GM23248 (cell line): Measurements from ENCODE around the gene TSPAN9. TPM values are rescaled to one million over a fixed set of nuclear protein-coding genes. Genes with fewer than 3 reads are reported as not detected.

Source experiments
- DNase-seq: peaks from one replicate; pipeline ENCODE4 v3.0.0-alpha.2; 2015
- H2AFZ ChIP-seq: fragments of 200-600 bp; sonication (generic); 2 replicates; pipeline ENCODE4 v1.6.1; 2016; ENCODE audit warnings: antibody characterized with exemption
- H3F3A ChIP-seq: fragments of 200-600 bp; sonication (generic); 2 replicates; pipeline ENCODE4 v1.6.1; 2016; ENCODE audit warnings: mild to moderate bottlenecking, antibody characterized with exemption, mixed run types; ENCODE audit not compliant: insufficient read depth
- H3K27ac ChIP-seq: fragments of 200-600 bp; sonication (generic); 2 replicates; pipeline ENCODE4 v1.5.1; 2016; ENCODE audit warnings: mild to moderate bottlenecking
- H3K27me3 ChIP-seq: fragments of 200-600 bp; sonication (generic); replicated peaks from 2 replicates; pipeline ENCODE4 v1.6.1; 2016; ENCODE audit warnings: mild to moderate bottlenecking; ENCODE audit not compliant: insufficient read depth
- H3K36me3 ChIP-seq: fragments of 200-600 bp; sonication (generic); 2 replicates; pipeline ENCODE4 v1.6.1; 2016; ENCODE audit warnings: low read depth, mild to moderate bottlenecking
- H3K4me1 ChIP-seq: fragments of 200-600 bp; sonication (generic); 2 replicates; pipeline ENCODE4 v1.6.1; 2016; ENCODE audit warnings: mild to moderate bottlenecking; ENCODE audit not compliant: insufficient read depth
- H3K4me2 ChIP-seq: fragments of 200-600 bp; sonication (generic); one replicate; pipeline ENCODE4 v1.6.1; 2016; ENCODE audit warnings: mild to moderate bottlenecking; ENCODE audit not compliant: unreplicated experiment
- H3K4me3 ChIP-seq: fragments of 200-600 bp; sonication (generic); 2 replicates; pipeline ENCODE4 v1.5.1; 2016; ENCODE audit warnings: mild to moderate bottlenecking
- H3K79me2 ChIP-seq: fragments of 200-600 bp; sonication (generic); 2 replicates; pipeline ENCODE4 v1.6.1; 2016; ENCODE audit warnings: mild to moderate bottlenecking; ENCODE audit not compliant: insufficient read depth
- H3K9ac ChIP-seq: fragments of 200-600 bp; sonication (generic); 2 replicates; pipeline ENCODE4 v1.6.1; 2016; ENCODE audit warnings: mild to moderate bottlenecking
- H3K9me2 ChIP-seq: fragments of 200-600 bp; sonication (generic); 2 replicates; pipeline ENCODE4 v1.6.1; 2016; ENCODE audit warnings: mixed run types, mild to moderate bottlenecking, moderate library complexity; ENCODE audit not compliant: insufficient read depth
- H3K9me3 ChIP-seq: fragments of 200-600 bp; sonication (generic); one replicate; pipeline ENCODE4 v1.6.1; 2017; ENCODE audit warnings: low read depth
- H4K20me1 ChIP-seq: fragments of 200-600 bp; sonication (generic); 2 replicates; pipeline ENCODE4 v1.6.0; 2016; ENCODE audit not compliant: insufficient read depth
- EZH2 ChIP-seq: fragments of 200-600 bp; sonication (generic); IDR thresholded peaks from 2 replicates; pipeline ENCODE4 v1.6.1; 2018; ENCODE audit warnings: antibody characterized with exemption, mild to moderate bottlenecking; ENCODE audit not compliant: insufficient read depth, poor library complexity, severe bottlenecking
- EZH2phosphoT487 ChIP-seq: fragments of 200-600 bp; sonication (generic); IDR thresholded peaks from 2 replicates; pipeline ENCODE4 v1.6.1; 2018; ENCODE audit warnings: antibody characterized with exemption, moderate library complexity, mild to moderate bottlenecking, low read depth; ENCODE audit not compliant: insufficient read depth
- WGBS, 2 experiments: methylation state at CpG; one replicate each; pipeline ENCODE4 v1.1.6; 2015 to 2017; ENCODE audit warnings: low lambda C conversion rate in 2 of 2, low coverage in 1 of 2; ENCODE audit errors: missing lambda C conversion rate in 2 of 2; 5-methylcytosine and 5-hydroxymethylcytosine counted together
- in situ Hi-C: fragments of 300-500 bp; cut with MboI; formaldehyde crosslinking; loops from 2 replicates; pipeline ENCODE4 v1.15.0; 2020
- polyA plus RNA-seq: library from polyadenylated mRNA; unstranded; fragments of >200 nt; fragmentation: Nextera tagmentation; extraction: Ambion mirVana; gene quantifications from 2 replicates; pipeline ENCODE4 v1.2.1, GENCODE V29; 2016
- total RNA-seq: library from RNA; depleted of rRNA; stranded (reverse); fragments of >200 nt; shearing (Covaris generic); gene quantifications from 2 replicates; pipeline ENCODE4 v1.2.3, GENCODE V29; 2014

Gene TSPAN9
- total and polyA plus RNA-seq, 2 experiments from 2014 or later, result 9.5 to 14.4 TPM

DNA sequence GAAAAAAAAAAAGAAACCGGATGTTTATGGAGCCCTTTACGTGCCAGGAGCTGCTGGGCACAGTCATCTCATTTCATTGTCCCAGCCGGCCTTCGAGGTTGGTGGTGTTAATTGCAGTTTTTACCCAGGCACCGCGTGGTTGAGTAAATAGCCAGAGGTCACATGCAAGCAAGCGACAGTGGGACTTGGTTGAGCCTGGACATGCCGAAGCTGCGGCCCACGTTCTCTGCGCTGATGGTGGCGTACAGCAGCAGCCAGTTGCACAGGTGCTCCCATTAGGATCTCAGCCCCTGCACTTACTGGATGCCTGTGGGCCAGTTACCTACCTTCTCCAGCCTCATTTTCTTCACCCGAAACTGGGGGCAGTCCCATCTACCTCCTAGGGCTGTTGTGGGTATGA, 54.0 kb downstream of the TSPAN9 start:
- no peaks in the 10 kb centered on the region for H3K36me3 ChIP-seq
- TF ChIP-seq EZH2, result no peak
- TF ChIP-seq EZH2phosphoT487, result no peak
- H3K27me3 ChIP-seq, result no peaks in the 10 kb centered on the region
- H3K4me3 ChIP-seq, result no peak overlapping the region
- no peak overlapping the region for H3K27ac ChIP-seq
- H3K79me2 ChIP-seq, result no peaks in the 10 kb centered on the region
- H3K4me2 ChIP-seq, result no peak overlapping the region
- 81 to 87% methylated on average over 12 to 13 of the region's 13 CpGs for WGBS, 2 experiments
- no peaks in the 10 kb centered on the region for H3F3A ChIP-seq
- H3K4me1 ChIP-seq, result peaks cover 11% of the 10 kb centered on the region
- H4K20me1 ChIP-seq, result no peaks in the 10 kb centered on the region
- no peak overlapping the region for H3K9ac ChIP-seq
- no peaks in the 10 kb centered on the region for H3K9me2 ChIP-seq
- in situ Hi-C loops, result loop anchor here (5.0 kb wide), 1 partner anchor 146 kb away; no protein-coding TSS in a partner anchor
- H3K9me3 ChIP-seq, result no peaks in the 10 kb centered on the region
- DNase-seq, result no peak
- H2AFZ ChIP-seq, result no peak overlapping the region

DNA sequence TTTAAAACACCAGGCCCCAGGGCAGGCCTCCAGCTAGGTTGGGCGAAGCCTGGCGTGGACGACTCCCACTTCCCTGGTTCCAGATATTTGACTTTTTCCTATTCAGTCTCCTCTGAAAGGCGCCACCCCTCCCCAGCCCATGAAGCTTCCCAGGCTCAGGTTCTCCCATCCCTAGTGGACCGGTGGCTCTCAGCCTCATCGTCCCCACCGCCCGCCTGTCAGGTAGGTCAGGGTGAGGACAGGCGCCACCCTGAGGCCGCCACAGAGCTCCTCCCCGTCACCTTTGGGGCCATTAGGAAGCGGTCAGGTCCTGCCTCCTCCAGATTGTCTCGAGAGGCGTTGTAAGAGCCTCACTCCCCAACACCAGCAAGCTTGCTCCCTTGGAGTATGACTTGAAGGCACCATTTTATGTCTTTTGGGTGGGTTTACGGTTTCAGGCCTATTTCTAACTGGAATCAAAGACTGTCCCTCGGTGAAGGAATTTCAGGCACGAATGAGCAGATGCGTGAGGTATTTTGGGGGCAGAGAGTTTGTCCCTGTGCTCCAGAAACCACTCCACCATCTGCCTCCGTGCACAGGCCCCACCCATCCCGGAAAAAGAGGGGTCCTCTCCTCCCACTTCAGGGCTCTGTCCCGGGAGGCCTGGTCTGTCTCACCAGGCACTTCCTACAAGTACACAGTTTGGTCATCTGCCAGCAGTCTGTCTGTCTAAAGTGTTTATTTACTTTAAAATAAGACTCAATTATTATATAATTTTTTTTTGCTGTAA, 55.6 kb downstream of the TSPAN9 start:
- TF ChIP-seq EZH2 (no peak), EZH2phosphoT487 (no peak)
- Histone ChIP-seq H4K20me1 (no peaks in the 10 kb centered on the region), H3K4me3 (no peak overlapping the region), H3K9me3 (no peaks in the 10 kb centered on the region), H3K4me1 (peaks cover 17% of the 10 kb centered on the region), H3K36me3 (no peaks in the 10 kb centered on the region), H3K27ac (no peak overlapping the region), H3K79me2 (no peaks in the 10 kb centered on the region), H3K4me2 (peak overlapping the region; percentile 42), H3K27me3 (no peaks in the 10 kb centered on the region), H3K9ac (peak overlapping the region; percentile 26), H3K9me2 (no peaks in the 10 kb centered on the region), H3F3A (no peaks in the 10 kb centered on the region), H2AFZ (peak overlapping the region; percentile 78)
- peak; percentile 66 for DNase-seq
- WGBS, 2 experiments, result 53 to 60% methylated on average over 21 of the region's 21 CpGs
- in situ Hi-C loops, result loop anchor here (5.0 kb wide), 1 partner anchor 144 kb away; no protein-coding TSS in a partner anchor

DNA sequence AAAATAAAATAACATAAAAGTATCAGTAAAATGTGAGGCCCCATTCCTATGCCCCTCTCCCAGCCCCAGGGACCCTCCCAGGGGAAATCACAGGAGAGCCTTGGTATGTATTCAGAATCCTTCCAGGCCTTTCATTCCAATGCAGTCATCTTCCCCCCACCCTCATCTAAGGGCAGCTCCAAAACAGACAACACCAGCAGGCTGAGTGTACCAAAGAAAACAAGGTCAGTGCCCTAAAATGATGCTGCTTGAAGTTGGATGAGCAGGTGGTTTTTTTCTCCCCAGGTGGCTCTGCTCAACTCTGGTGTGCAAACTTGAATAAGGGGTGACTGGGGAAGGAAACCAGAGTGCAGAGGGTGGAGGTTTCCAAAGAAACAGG, 56.2 kb downstream of the TSPAN9 start:
- H4K20me1 ChIP-seq, result no peaks in the 10 kb centered on the region
- peak; percentile 46 for DNase-seq

DNA sequence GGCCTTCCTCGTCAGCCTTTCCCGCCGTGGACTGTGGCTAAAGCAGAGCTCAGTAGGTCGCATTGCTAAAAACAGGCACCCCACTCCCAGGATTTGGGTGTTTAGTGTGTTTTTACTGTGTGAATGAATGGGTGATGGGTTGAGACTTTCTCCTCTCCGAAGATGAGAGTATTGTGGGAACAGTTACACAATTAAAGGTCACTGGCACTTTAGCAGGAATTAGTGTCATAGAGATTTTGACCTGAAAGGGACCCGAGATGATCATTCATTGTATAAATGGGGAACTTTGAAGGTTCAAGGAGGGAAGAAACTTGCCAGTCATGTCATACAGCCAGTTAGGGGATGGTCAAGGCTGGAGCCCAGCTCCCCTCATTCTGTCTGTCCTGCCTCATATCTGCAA, 56.9 kb downstream of the TSPAN9 start:
- no peaks in the 10 kb centered on the region for H3F3A ChIP-seq
- no peaks in the 10 kb centered on the region for H4K20me1 ChIP-seq
- no peak overlapping the region for H3K9ac ChIP-seq
- no peaks in the 10 kb centered on the region for H3K9me2 ChIP-seq
- H3K36me3 ChIP-seq, result no peaks in the 10 kb centered on the region
- H3K4me3 ChIP-seq, result no peak overlapping the region
- no peak overlapping the region for H3K4me2 ChIP-seq
- H3K9me3 ChIP-seq, result no peaks in the 10 kb centered on the region
- no peaks in the 10 kb centered on the region for H3K79me2 ChIP-seq
- in situ Hi-C loops, result loop anchor here (5.0 kb wide), 1 partner anchor 143 kb away; no protein-coding TSS in a partner anchor
- DNase-seq, result no peak
- H3K27me3 ChIP-seq, result no peaks in the 10 kb centered on the region
- H2AFZ ChIP-seq, result no peak overlapping the region
- TF ChIP-seq EZH2 (no peak), EZH2phosphoT487 (no peak)
- H3K27ac ChIP-seq, result no peak overlapping the region
- H3K4me1 ChIP-seq, result peaks cover 17% of the 10 kb centered on the region
- 85 to 90% methylated on average over 6 of the region's 6 CpGs for WGBS, 2 experiments

More for the DNA sequence above, 56.2 kb downstream of the TSPAN9 start:
- no peak overlapping the region for H3K4me3 ChIP-seq
- peaks cover 17% of the 10 kb centered on the region for H3K4me1 ChIP-seq
- H2AFZ ChIP-seq, result peak overlapping the region; percentile 78; the same call in 1 of the 2 replicates
- H3F3A ChIP-seq, result no peaks in the 10 kb centered on the region
- H3K36me3 ChIP-seq, result no peaks in the 10 kb centered on the region
- peak overlapping the region; percentile 42 for H3K4me2 ChIP-seq
- H3K27me3 ChIP-seq, result no peaks in the 10 kb centered on the region
- in situ Hi-C loops, result loop anchor here (5.0 kb wide), 1 partner anchor 144 kb away; no protein-coding TSS in a partner anchor
- H3K79me2 ChIP-seq, result no peaks in the 10 kb centered on the region
- H3K9me3 ChIP-seq, result no peaks in the 10 kb centered on the region
- no peak for TF ChIP-seq EZH2
- TF ChIP-seq EZH2phosphoT487, result no peak
- no peaks in the 10 kb centered on the region for H3K9me2 ChIP-seq
- H3K9ac ChIP-seq, result peak overlapping the region; percentile 26
- H3K27ac ChIP-seq, result no peak overlapping the region
